GM23338 (cell line): ENCODE data around the gene OBSL1. TPM values are rescaled to one million over a fixed set of nuclear protein-coding genes. Genes with fewer than 3 reads are reported as not detected.

ENCODE experiments used
- ATAC-seq: fragments of 200-7000 bp; cut with Tn5 transposase; 3 replicates; pipeline ENCODE4 v1.9.1; 2020
- DNase-seq: peaks from one replicate; pipeline ENCODE4 v3.0.0-alpha.2; 2015; ENCODE audit warnings: low spot score
- H2AFZ ChIP-seq: fragments of 200-600 bp; sonication (generic); 2 replicates; pipeline ENCODE4 v1.8.0; 2016; ENCODE audit warnings: antibody characterized with exemption, mild to moderate bottlenecking, moderate library complexity
- H3F3A ChIP-seq: fragments of 200-600 bp; sonication (generic); replicated peaks from 2 replicates; pipeline ENCODE4 v1.8.0; 2017; ENCODE audit warnings: antibody characterized with exemption, mixed run types, low read depth
- H3K27ac ChIP-seq: fragments of 200-600 bp; sonication (generic); 2 replicates; pipeline ENCODE4 v1.6.1; 2016; ENCODE audit warnings: low read depth
- H3K27me3 ChIP-seq: fragments of 200-600 bp; sonication (generic); 2 replicates; pipeline ENCODE4 v1.8.0; 2016; ENCODE audit warnings: mild to moderate bottlenecking, mixed run types, moderate library complexity; ENCODE audit not compliant: insufficient read depth
- H3K36me3 ChIP-seq: fragments of 200-600 bp; sonication (generic); 2 replicates; pipeline ENCODE4 v1.8.0; 2016; ENCODE audit warnings: mild to moderate bottlenecking; ENCODE audit not compliant: insufficient read depth
- H3K4me1 ChIP-seq: fragments of 200-600 bp; sonication (generic); 2 replicates; pipeline ENCODE4 v1.8.0; 2016; ENCODE audit warnings: mild to moderate bottlenecking, moderate library complexity; ENCODE audit not compliant: insufficient read depth
- H3K4me2 ChIP-seq: fragments of 200-600 bp; sonication (generic); 2 replicates; pipeline ENCODE4 v1.7.1; 2017; ENCODE audit warnings: mixed run types
- H3K4me3 ChIP-seq: fragments of 200-600 bp; sonication (generic); 2 replicates; pipeline ENCODE4 v1.6.1; 2016; ENCODE audit warnings: mixed run types
- H3K79me2 ChIP-seq: fragments of 200-600 bp; sonication (generic); replicated peaks from 2 replicates; pipeline ENCODE4 v1.8.0; 2017; ENCODE audit warnings: mild to moderate bottlenecking; ENCODE audit not compliant: insufficient read depth
- H3K9me2 ChIP-seq: fragments of 200-600 bp; sonication (generic); 2 replicates; pipeline ENCODE4 v1.8.0; 2017; ENCODE audit not compliant: insufficient read depth
- H4K20me1 ChIP-seq: fragments of 200-600 bp; sonication (generic); replicated peaks from 2 replicates; pipeline ENCODE4 v1.8.0; 2017; ENCODE audit warnings: mild to moderate bottlenecking; ENCODE audit not compliant: insufficient read depth
- H3K27ac Mint-ChIP-seq: 2 replicates; pipeline ENCODE4 v1.8.0; 2020; ENCODE audit warnings: inconsistent platforms, mild to moderate bottlenecking, moderate library complexity, mixed read lengths
- H3K27me3 Mint-ChIP-seq: 3 replicates; pipeline ENCODE4 v1.8.0; 2022; ENCODE audit warnings: low read depth, mild to moderate bottlenecking, moderate library complexity, mixed read lengths, inconsistent platforms; ENCODE audit not compliant: insufficient read depth, poor library complexity
- H3K36me3 Mint-ChIP-seq: 3 replicates; pipeline ENCODE4 v1.8.0; 2021; ENCODE audit warnings: low read depth, mild to moderate bottlenecking, inconsistent platforms, moderate library complexity, mixed read lengths
- H3K4me1 Mint-ChIP-seq: 3 replicates; pipeline ENCODE4 v1.8.0; 2020; ENCODE audit warnings: mild to moderate bottlenecking, inconsistent platforms, mixed read lengths
- H3K4me3 Mint-ChIP-seq: 3 replicates; pipeline ENCODE4 v1.8.0; 2021; ENCODE audit warnings: moderate library complexity, mild to moderate bottlenecking, inconsistent platforms, mixed read lengths
- H3K9me3 Mint-ChIP-seq: 3 replicates; pipeline ENCODE4 v1.8.0; 2020; ENCODE audit warnings: moderate library complexity, mild to moderate bottlenecking, inconsistent platforms, mixed read lengths
- CREB1 ChIP-seq: fragments of 250-450 bp; sonication (Bioruptor Pico); IDR thresholded peaks from 2 replicates; pipeline ENCODE4 v1.5.0; 2020; ENCODE audit warnings: low read depth, mild to moderate bottlenecking, moderate library complexity
- CTCF ChIP-seq, 2 experiments: fragments of 200-600 bp in 1 of 2; sonication (generic) in 1 of 2; conservative IDR thresholded peaks; 2 replicates each; pipeline versions ENCODE4 v1.5.1 to v1.6.1; 2016 to 2017; ENCODE audit warnings: antibody characterized with exemption in 2 of 2, low read depth in 2 of 2, mild to moderate bottlenecking in 2 of 2, moderate library complexity in 1 of 2
- ETS1 ChIP-seq: IDR thresholded peaks from 2 replicates; pipeline ENCODE4 v1.6.1; 2016; ENCODE audit warnings: antibody characterized with exemption
- EZH2 ChIP-seq: fragments of 200-600 bp; sonication (generic); IDR thresholded peaks from one replicate; pipeline ENCODE4 v1.8.0; 2017; ENCODE audit warnings: antibody characterized with exemption, mild to moderate bottlenecking, low read depth; ENCODE audit not compliant: unreplicated experiment
- EZH2phosphoT487 ChIP-seq: fragments of 200-600 bp; sonication (generic); IDR thresholded peaks from one replicate; pipeline ENCODE4 v1.8.1; 2018; ENCODE audit warnings: antibody characterized with exemption; ENCODE audit not compliant: unreplicated experiment
- JUNB ChIP-seq: IDR thresholded peaks from one replicate; pipeline ENCODE4 v1.6.1; 2016; ENCODE audit warnings: antibody characterized with exemption; ENCODE audit not compliant: unreplicated experiment
- NANOG ChIP-seq: IDR thresholded peaks from 2 replicates; pipeline ENCODE4 v1.6.1; 2016; ENCODE audit warnings: antibody characterized with exemption, borderline replicate concordance
- POLR2AphosphoS5 ChIP-seq: IDR thresholded peaks from 2 replicates; pipeline ENCODE4 v1.6.1; 2016; ENCODE audit warnings: antibody characterized with exemption, low read depth
- REST ChIP-seq: IDR thresholded peaks from one replicate; pipeline ENCODE4 v1.6.1; 2018; ENCODE audit warnings: antibody characterized with exemption; ENCODE audit not compliant: unreplicated experiment
- STAT1 ChIP-seq: IDR thresholded peaks from one replicate; pipeline ENCODE4 v1.6.1; 2016; ENCODE audit warnings: antibody characterized with exemption; ENCODE audit not compliant: unreplicated experiment
- ZNF114 ChIP-seq: fragments of 250-450 bp; sonication (Bioruptor Pico); IDR thresholded peaks from 2 replicates; pipeline ENCODE4 v1.5.0; 2020; ENCODE audit warnings: mild to moderate bottlenecking, moderate library complexity
- ZNF331 ChIP-seq: fragments of 250-450 bp; sonication (Bioruptor Pico); IDR thresholded peaks from 2 replicates; pipeline ENCODE4 v1.5.0; 2020; ENCODE audit warnings: low read depth, mild to moderate bottlenecking, moderate library complexity
- ZNF462 ChIP-seq: fragments of 250-450 bp; sonication (Bioruptor Pico); IDR thresholded peaks from 2 replicates; pipeline ENCODE4 v1.5.0; 2020; ENCODE audit warnings: mild to moderate bottlenecking, moderate library complexity
- polyA plus RNA-seq: library from polyadenylated mRNA; unstranded; fragments of >200 nt; fragmentation: Nextera tagmentation; extraction: Ambion mirVana; gene quantifications from 2 replicates; pipeline ENCODE4 v1.2.1, GENCODE V29; 2016
- total RNA-seq: library from RNA; depleted of rRNA; stranded (reverse); fragments of >200 nt; shearing (Covaris generic); gene quantifications from 2 replicates; pipeline ENCODE4 v1.2.3, GENCODE V29; 2014

OBSL1 gene
- total and polyA plus RNA-seq, 2 experiments from 2014 or later: 94.9 to 207 TPM

- Histone ChIP-seq H3K4me2 (no peak overlapping the region), H3K36me3 (no peaks in the 10 kb centered on the region), H3K4me1 (peaks cover 10% of the 10 kb centered on the region), H3K4me3 (no peak overlapping the region), H3K27ac (no peak overlapping the region), H2AFZ (no peak overlapping the region), H3K79me2 (no peaks in the 10 kb centered on the region), H4K20me1 (peaks cover 5% of the 10 kb centered on the region; the same call in 1 of the 2 replicates), H3F3A (peaks cover 4% of the 10 kb centered on the region; the same call in 1 of the 2 replicates), H3K27me3 (peaks cover 15% of the 10 kb centered on the region), H3K9me2 (no peaks in the 10 kb centered on the region)
- H3K9me3 Mint-ChIP-seq: no peaks in the 10 kb centered on the region; the same call in 2 of the 3 replicates
- no peak for ATAC-seq
- peaks cover 33% of the 10 kb centered on the region for H3K27me3 Mint-ChIP-seq
- TF ChIP-seq CREB1 (CRISPR knock-in tag) (no peak), ZNF462 (CRISPR knock-in tag) (no peak), CTCF (conservative IDR thresholded peaks at IDR 0.05; ENCODE audit: low read depth in 2 of 2) (no peak), JUNB (no peak), EZH2phosphoT487 (no peak), POLR2AphosphoS5 (no peak), ZNF114 (CRISPR knock-in tag) (no peak), ETS1 (no peak), ZNF331 (no peak), REST (no peak), EZH2 (no peak), STAT1 (no peak), NANOG (no peak)
- peaks cover 27% of the 10 kb centered on the region for H3K36me3 Mint-ChIP-seq
- H3K27ac Mint-ChIP-seq: no peak overlapping the region
- peaks cover 17% of the 10 kb centered on the region for H3K4me1 Mint-ChIP-seq
- DNase-seq: no peak
- no peak overlapping the region for H3K4me3 Mint-ChIP-seq
Observed at GRCh38 chr2:219549619-219550018, 21.7 kb downstream of the OBSL1 start.
